GM23338 (cell line): ENCODE results near the gene ERBB4.

ENCODE experiments used
- CREB1 ChIP-seq: fragments of 250-450 bp; sonication (Bioruptor Pico); IDR thresholded peaks from 2 replicates; pipeline ENCODE4 v1.5.0; 2020; ENCODE audit warnings: low read depth, mild to moderate bottlenecking, moderate library complexity
- ETS1 ChIP-seq: IDR thresholded peaks from 2 replicates; pipeline ENCODE4 v1.6.1; 2016; ENCODE audit warnings: antibody characterized with exemption
- EZH2 ChIP-seq: fragments of 200-600 bp; sonication (generic); IDR thresholded peaks from one replicate; pipeline ENCODE4 v1.8.0; 2017; ENCODE audit warnings: antibody characterized with exemption, mild to moderate bottlenecking, low read depth; ENCODE audit not compliant: unreplicated experiment
- EZH2phosphoT487 ChIP-seq: fragments of 200-600 bp; sonication (generic); IDR thresholded peaks from one replicate; pipeline ENCODE4 v1.8.1; 2018; ENCODE audit warnings: antibody characterized with exemption; ENCODE audit not compliant: unreplicated experiment
- POLR2AphosphoS5 ChIP-seq: IDR thresholded peaks from 2 replicates; pipeline ENCODE4 v1.6.1; 2016; ENCODE audit warnings: antibody characterized with exemption, low read depth
- REST ChIP-seq: IDR thresholded peaks from one replicate; pipeline ENCODE4 v1.6.1; 2018; ENCODE audit warnings: antibody characterized with exemption; ENCODE audit not compliant: unreplicated experiment
- ZNF114 ChIP-seq: fragments of 250-450 bp; sonication (Bioruptor Pico); IDR thresholded peaks from 2 replicates; pipeline ENCODE4 v1.5.0; 2020; ENCODE audit warnings: mild to moderate bottlenecking, moderate library complexity
- ZNF462 ChIP-seq: fragments of 250-450 bp; sonication (Bioruptor Pico); IDR thresholded peaks from 2 replicates; pipeline ENCODE4 v1.5.0; 2020; ENCODE audit warnings: mild to moderate bottlenecking, moderate library complexity
- TF ChIP-seq, protein P1 (sequence below), 2 experiments: fragments of 200-600 bp in 1 of 2; sonication (generic) in 1 of 2; conservative IDR thresholded peaks; 2 replicates each; pipeline versions ENCODE4 v1.5.1 to v1.6.1; 2016 to 2017; ENCODE audit warnings: antibody characterized with exemption in 2 of 2, low read depth in 2 of 2, mild to moderate bottlenecking in 2 of 2, moderate library complexity in 1 of 2

GRCh38 chr2:212295571-212295970, 243.0 kb downstream of the ERBB4 start:
- TF ChIP-seq, protein P1, sequence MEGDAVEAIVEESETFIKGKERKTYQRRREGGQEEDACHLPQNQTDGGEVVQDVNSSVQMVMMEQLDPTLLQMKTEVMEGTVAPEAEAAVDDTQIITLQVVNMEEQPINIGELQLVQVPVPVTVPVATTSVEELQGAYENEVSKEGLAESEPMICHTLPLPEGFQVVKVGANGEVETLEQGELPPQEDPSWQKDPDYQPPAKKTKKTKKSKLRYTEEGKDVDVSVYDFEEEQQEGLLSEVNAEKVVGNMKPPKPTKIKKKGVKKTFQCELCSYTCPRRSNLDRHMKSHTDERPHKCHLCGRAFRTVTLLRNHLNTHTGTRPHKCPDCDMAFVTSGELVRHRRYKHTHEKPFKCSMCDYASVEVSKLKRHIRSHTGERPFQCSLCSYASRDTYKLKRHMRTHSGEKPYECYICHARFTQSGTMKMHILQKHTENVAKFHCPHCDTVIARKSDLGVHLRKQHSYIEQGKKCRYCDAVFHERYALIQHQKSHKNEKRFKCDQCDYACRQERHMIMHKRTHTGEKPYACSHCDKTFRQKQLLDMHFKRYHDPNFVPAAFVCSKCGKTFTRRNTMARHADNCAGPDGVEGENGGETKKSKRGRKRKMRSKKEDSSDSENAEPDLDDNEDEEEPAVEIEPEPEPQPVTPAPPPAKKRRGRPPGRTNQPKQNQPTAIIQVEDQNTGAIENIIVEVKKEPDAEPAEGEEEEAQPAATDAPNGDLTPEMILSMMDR (conservative IDR thresholded peaks at IDR 0.05; ENCODE audit: low read depth in 2 of 2), result no peak
- TF ChIP-seq EZH2 (no peak), POLR2AphosphoS5 (no peak), ETS1 (no peak), CREB1 (CRISPR knock-in tag) (no peak), EZH2phosphoT487 (no peak), REST (no peak), ZNF114 (no peak), ZNF462 (CRISPR knock-in tag) (no peak)
